Suppressor macrophage treated with lipopolysaccharide for 4 hours (primary cell): ENCODE measurements around the gene NCKIPSD.
A peak's percentile ranks its signal among the peaks of the same experiment; 100 is the strongest.

ENCODE experiments used
- DNase-seq: peaks from one replicate; pipeline ENCODE4 v3.0.0-alpha.2; 2020

The NCKIPSD gene

GRCh38 chr3:48642605-48643004 is 43.1 kb downstream of the NCKIPSD start:
- DNase-seq, result no peak

- DNase-seq, result no peak
These were observed 44.3 kb downstream of the NCKIPSD start for GRCh38 chr3:48641396-48641795.

- no peak for DNase-seq
These were observed 45.6 kb downstream of the NCKIPSD start for GRCh38 chr3:48639944-48640606.

- no peak for DNase-seq
These were observed 48.4 kb downstream of the NCKIPSD start for GRCh38 chr3:48637305-48637704.

GRCh38 chr3:48636149-48636655 is 49.5 kb downstream of the NCKIPSD start:
- no peak for DNase-seq

GRCh38 chr3:48635222-48636021 is 50.3 kb downstream of the NCKIPSD start, which contains the start of gene SLC26A6:
Gene SLC26A6 (minus strand): TSS chr3:48635461. CDS start chr3:48635393, 68 bp downstream.
- peak; percentile 98 for DNase-seq

- DNase-seq, result peak; percentile 45
These were observed 51.0 kb downstream of the NCKIPSD start for GRCh38 chr3:48634661-48635221.

- no peak for DNase-seq
These were observed 52.0 kb downstream of the NCKIPSD start for GRCh38 chr3:48633743-48634142.

- no peak for DNase-seq
These were observed 52.5 kb downstream of the NCKIPSD start for GRCh38 chr3:48633256-48633655.

- DNase-seq, result no peak
These were observed 53.9 kb downstream of the NCKIPSD start for GRCh38 chr3:48631516-48632448.

- no peak for DNase-seq
These were observed 54.9 kb downstream of the NCKIPSD start for GRCh38 chr3:48630833-48631232.

- no peak for DNase-seq
These were observed 55.3 kb downstream of the NCKIPSD start for GRCh38 chr3:48630407-48630806.

- DNase-seq, result no peak
These were observed 55.8 kb downstream of the NCKIPSD start for GRCh38 chr3:48629894-48630293.

GRCh38 chr3:48628277-48629017 is 57.3 kb downstream of the NCKIPSD start:
- DNase-seq, result no peak

GRCh38 chr3:48625600-48625999 is 60.1 kb downstream of the NCKIPSD start:
- no peak for DNase-seq

- no peak for DNase-seq
These were observed 60.9 kb downstream of the NCKIPSD start for GRCh38 chr3:48624767-48625166.

- no peak for DNase-seq
These were observed 61.7 kb downstream of the NCKIPSD start for GRCh38 chr3:48623851-48624547.
